GM19238 (cell line): ENCODE measurements around the gene STRN3.
"Not testable (repeated sequence)": the region's sequence is repeated elsewhere in the genome, so short reads cannot be mapped to it uniquely, and the experiment has no call there.

Experiments used
- DNase-seq: peaks from one replicate; pipeline ENCODE4 v3.0.0; 2011; ENCODE audit warnings: low spot score; ENCODE audit not compliant: insufficient read length

The STRN3 gene

GRCh38 chr14:31026077-31026449, at the start of gene STRN3:
STRN3 (minus strand) TSS chr14:31026379; CDS start chr14:31026185, 194 bp downstream.
- no peak for DNase-seq

GRCh38 chr14:31075144-31075543, 49.0 kb upstream of the STRN3 start:
- no peak for DNase-seq

GRCh38 chr14:31071151-31071550, 45.0 kb upstream of the STRN3 start:
- DNase-seq: no peak

GRCh38 chr14:31070431-31070830, 44.3 kb upstream of the STRN3 start:
- no peak for DNase-seq

- no peak for DNase-seq
These were observed 43.2 kb upstream of the STRN3 start for GRCh38 chr14:31069343-31069742.

GRCh38 chr14:31068235-31068634, 42.1 kb upstream of the STRN3 start:
- DNase-seq: no peak

- DNase-seq: not testable (repeated sequence)
These were observed 36.7 kb upstream of the STRN3 start for GRCh38 chr14:31062908-31063307.

- DNase-seq: no peak
These were observed 34.2 kb upstream of the STRN3 start for GRCh38 chr14:31060253-31060875.

GRCh38 chr14:31059152-31059924, 33.2 kb upstream of the STRN3 start:
- DNase-seq: no peak

- no peak for DNase-seq
These were observed 31.7 kb upstream of the STRN3 start for GRCh38 chr14:31057701-31058364.

- no peak for DNase-seq
These were observed 30.9 kb upstream of the STRN3 start for GRCh38 chr14:31057035-31057434.

GRCh38 chr14:31052905-31053586, 26.9 kb upstream of the STRN3 start:
- not testable (repeated sequence) for DNase-seq

- DNase-seq: no peak
These were observed 25.3 kb upstream of the STRN3 start for GRCh38 chr14:31051511-31051910.

GRCh38 chr14:31051023-31051422, 24.8 kb upstream of the STRN3 start:
- DNase-seq: no peak

- no peak for DNase-seq
These were observed 21.3 kb upstream of the STRN3 start for GRCh38 chr14:31047503-31047902.

- DNase-seq: no peak
These were observed 19.4 kb upstream of the STRN3 start for GRCh38 chr14:31045501-31046080.

- DNase-seq: no peak
These were observed 17.2 kb upstream of the STRN3 start for GRCh38 chr14:31043379-31043778.

GRCh38 chr14:31042893-31043292, 16.7 kb upstream of the STRN3 start:
- not testable (repeated sequence) for DNase-seq

- no peak for DNase-seq
These were observed 16.1 kb upstream of the STRN3 start for GRCh38 chr14:31042300-31042699.

GRCh38 chr14:31038521-31039166, 12.5 kb upstream of the STRN3 start:
- no peak for DNase-seq

GRCh38 chr14:31037709-31038221, 11.6 kb upstream of the STRN3 start:
- no peak for DNase-seq
